ENCODE measurements around the gene EPC1.
"Not testable (repeated sequence)": the region's sequence is repeated elsewhere in the genome, so short reads cannot be mapped to it uniquely, and the experiment has no call there.

Gene EPC1

DNA sequence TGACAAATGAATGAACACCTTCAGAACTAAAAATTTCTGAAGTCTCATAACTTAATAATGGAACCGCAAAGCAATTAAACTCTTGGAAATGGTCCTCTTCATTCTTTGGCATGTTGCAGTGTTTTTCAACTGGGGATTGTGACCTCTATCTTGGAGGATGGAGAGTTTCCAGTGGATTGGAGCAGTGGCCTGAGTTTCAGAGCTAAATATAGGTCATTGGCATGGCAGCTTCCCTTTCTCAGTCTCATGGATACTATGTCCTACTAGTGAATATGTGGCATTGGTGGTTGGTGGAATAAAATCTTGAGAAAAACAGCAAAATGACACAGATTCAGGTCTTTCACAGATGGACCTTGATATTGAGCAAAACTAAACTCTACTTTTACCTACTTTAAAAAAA is 24.1 kb upstream of the EPC1 start:
- no peak for DNase-seq (ENCODE audit: low read depth)

DNA sequence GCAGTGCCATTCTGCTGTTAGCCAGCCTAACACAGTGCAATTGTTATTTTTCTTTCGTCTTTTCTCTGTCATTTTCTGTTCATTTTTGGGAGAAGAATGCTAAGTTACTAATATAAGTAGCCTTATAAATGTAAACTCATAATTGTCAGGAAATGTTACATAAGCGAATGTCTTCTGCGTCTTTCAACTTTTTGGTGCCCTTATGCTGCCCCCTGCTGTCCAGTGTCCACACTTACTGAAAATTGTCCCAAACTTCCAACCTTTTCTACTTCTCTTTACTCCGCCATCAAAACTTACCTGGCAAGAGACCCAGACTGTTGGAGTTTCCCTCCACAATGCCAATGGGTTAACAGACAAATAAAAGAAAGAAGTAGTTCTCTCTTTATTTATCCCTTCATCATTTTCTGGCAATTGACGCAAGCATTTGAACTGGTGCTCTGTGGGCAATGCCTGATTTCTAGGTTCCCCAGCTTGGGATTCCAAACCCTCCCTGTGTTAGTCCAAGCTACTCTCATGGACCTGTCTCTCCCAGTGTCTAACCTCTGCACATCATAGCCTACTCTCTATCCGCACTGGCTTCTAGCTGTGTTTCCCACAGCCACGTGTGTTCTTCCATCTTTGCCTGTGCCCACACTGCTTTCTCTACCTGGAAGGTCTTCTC is 21.0 kb upstream of the EPC1 start:
- peak; percentile 38 for DNase-seq (ENCODE audit: low read depth)

DNA sequence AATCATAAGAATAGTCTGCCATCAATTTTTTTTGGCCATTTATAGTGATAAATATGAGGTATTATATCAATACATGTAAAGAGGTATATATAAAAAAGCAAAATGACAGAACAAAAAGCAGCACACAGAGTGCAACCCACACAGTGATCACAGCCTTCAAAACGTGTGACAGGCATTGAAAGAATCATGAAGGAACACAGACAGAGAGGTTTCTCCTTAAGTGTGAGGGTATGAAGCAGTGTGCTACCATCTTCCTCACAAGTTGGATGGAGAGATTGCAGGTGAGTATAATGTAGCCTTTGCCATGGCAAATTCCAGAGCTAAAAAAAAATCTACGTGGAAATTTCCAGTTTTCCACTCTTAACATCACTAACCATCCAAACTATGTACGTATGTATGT is 19.6 kb upstream of the EPC1 start:
- DNase-seq (ENCODE audit: low read depth), result no peak

DNA sequence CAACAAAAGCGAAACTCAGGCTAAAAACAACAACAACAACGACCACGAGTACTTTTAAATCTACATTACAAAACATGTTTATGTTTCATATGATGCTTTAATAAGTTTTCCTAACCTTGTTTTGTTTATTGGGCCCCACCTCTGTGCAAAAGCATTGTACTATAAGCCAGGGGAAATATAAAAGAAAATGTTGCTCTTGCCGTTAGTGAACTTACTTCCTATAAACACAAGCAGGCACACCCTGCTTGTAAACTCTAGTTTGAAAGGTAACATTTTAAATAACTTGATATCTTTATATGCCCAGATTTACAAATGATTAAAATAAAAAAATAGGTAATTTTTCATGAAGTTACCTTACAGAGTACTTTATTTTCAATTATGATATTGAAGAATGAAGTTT is 19.2 kb upstream of the EPC1 start:
- no peak for DNase-seq (ENCODE audit: low read depth)

DNA sequence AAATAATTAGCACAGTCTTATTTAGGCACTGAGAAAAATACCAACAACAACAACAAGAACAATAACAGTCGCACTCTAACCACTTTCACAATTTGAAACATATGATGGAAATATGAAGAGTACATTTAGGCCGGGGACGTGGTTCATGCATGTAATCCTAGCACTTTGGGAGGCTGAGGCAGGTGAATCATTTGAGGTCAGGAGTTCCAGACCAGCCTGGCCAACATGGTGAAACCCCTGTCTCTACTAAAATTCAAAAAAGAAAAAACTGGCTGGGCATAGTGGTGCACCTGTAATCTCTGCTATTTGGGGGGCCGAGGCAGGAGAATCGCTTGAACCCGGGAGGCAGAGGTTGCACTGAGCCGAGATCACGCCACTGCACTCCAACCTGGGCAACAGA is 18.4 kb upstream of the EPC1 start:
- not testable (repeated sequence) for DNase-seq (ENCODE audit: low read depth)

DNA sequence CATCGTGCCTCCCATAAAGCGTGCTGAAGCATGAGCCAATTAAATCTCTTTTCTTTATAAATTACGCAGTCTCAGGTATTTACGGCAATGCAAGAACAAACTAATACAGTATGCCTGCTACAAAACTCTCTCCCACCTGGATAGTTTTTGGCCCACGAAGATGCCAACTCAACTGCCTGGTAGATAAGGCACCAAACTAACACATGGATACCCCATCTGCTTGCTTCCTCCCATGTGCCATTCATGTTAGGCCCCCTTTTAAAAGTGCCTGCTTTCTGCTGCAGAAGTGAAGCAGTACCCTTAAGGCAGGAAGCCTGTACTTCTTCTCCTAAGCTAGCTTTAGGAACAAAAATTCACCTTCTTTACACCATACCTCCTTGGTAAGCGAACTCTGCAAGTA is 15.6 kb upstream of the EPC1 start:
- DNase-seq (ENCODE audit: low read depth), result no peak

DNA sequence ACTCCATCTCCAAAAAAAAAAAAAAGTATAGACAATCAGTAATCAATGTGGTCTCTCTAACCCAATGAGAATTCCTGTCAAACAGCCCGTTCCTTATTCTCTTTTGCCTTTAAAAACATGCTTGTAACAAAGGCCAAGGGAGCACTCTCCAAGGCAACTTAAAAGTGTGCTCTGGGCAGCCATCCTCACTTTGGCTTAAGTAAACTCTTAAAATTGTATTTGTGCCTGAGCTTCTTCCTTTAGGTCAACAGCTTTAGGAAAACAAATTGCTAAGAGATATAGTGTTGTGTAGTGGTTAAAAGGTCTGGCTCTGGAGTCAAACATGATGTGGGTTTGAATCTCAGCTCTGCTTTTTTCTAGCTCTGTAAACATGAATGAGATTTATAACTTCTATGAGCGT is 13.9 kb upstream of the EPC1 start:
- DNase-seq (ENCODE audit: low read depth), result no peak

DNA sequence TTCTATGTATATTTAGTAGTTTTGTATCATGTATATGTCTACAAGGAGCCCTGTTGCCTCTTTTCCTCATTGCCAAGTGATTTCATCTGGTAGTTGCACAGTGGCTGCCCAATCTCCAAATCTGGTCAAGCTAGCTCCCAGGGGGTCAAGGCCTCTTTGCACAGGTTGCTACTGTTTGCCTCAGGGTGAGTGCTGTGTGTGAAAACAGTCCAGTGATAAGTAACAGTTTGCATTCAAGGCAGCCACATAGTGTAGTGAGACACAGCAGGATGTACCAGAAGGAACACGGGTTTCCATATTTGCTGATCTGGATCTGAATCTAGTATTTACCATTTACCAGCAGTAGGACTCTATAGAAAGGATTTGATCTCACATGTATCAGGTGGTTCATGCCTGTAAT is 13.3 kb upstream of the EPC1 start:
- no peak for DNase-seq (ENCODE audit: low read depth)

DNA sequence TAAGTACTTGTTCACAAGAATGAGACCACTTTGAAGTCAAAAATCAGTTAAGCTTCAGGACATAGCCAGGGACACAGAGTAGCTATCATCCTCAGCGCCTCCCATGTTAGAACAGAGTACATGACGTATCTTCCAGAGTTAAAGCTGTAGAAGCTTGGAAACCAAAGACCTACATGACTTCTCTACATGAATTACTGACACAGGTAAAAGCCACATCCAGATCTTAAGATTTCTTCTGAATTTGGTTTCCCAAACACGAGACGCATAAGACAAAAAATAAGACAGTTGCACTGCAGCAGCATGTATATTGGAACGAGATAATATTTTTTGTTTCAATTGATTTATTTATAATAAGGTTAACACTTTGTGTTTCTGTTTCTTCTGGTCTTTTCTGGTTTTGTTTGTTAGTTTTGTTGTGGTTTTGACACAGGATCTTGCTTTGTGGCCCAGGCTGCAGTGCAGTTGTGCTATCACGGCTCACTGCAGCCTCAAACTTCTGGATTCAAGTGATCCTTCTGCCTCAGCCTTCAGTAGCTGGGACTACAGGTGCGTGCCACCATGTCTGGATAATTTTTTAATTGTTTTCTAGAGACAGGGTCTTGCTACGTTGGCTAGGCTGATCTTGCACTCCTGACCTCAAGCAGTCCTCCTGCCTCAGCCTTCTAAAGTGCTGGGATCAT is 10.2 kb upstream of the EPC1 start:
- DNase-seq (ENCODE audit: low read depth), result no peak

DNA sequence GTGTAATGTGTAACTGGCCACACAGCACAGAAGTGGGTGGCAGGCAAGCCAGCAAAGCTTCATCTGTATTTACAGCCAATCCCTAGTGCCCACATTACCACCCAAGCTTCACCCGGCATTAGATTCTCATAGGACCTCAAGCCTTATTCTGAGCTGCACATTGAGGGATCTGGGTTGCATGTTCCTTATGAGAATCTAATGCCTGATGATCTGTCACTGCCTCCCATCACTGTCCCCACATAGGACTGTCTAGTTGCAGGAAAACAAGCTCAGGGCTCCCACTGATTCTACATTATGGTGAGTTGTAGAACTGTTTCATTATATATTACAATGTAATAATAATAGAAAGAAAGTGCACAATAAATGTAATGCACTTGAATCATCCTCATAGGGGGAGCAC is 7.7 kb upstream of the EPC1 start:
- not testable (repeated sequence) for DNase-seq (ENCODE audit: low read depth)

DNA sequence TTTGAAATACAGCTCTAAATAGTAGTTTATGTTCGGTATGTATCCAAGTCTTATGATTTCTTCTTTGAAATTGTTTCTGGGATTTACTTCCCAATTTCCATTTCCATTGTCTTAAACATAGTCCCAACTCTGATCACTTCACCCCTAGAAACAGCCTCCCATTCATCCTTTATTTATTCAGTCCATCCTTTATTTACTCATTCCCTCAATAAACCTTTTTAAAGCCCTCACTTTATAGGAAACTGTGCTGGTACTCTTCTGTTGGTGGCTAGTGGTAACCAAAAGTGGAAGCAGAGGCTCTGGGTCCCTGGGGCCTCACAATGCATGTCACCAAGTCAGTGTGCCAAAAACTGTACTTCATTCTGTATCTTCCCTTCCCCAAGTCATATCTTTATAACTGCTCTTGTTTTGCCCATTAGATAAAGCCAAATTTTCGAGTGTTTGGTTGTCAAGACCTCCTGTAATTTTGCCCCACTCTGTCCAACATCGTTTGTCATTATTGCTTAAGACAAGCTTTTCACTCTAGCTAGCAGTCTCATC is 3.9 kb upstream of the EPC1 start:
- no peak for DNase-seq (ENCODE audit: low read depth)

DNA sequence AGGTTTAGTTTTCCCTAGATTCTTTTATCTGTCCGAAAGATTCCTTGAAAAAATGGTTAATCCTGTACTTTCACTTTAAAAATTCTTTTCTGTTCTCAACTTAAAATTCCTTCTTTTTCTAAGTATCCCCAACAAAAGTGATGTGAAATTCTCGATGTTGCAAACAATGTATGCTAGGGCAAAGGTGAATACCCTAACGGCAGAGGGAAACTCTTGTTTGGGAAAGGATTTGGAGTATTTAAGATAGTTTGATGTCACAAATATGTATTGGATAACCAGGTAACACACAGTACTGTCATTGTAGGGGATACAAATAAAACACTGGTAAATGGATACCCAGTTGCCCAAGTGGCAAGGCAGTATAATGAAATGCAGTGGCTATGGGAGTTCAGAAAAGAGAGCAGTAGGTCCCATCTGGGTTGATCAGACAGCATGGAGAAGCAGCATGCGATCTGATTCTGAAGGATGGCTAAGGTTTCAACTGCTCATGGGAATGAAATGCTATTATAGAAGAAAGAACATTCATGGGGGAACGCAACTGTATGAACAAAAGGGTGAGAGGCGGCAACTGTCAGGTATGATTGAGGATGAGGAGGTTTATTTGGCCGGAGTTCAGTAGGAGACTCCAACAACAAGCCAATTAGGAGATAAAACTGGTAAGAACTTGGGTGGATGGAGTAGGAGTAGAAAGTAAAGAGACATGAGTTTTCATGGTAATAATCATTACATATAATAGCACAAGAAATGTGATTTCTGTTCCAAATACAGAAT is 3.2 kb upstream of the EPC1 start:
- no peak for DNase-seq (ENCODE audit: low read depth)

DNA sequence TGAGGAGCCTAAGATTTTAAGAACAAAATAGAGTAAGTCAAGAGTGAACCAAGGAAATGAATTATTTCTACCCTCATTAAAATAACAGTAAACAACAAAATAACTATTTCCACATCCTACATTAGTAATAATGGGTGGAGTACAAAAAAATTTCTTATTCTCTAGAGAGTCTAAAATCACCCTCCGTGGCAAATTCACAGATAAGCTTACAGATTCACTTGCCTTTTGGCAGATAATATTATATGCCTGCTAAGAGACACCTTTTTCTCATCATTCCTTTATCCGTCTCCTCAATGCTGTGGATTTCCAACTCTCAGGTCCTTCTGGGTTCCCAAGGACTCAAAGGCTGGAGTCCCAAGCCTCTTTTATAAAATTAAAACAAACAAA is 2.2 kb upstream of the EPC1 start:
- DNase-seq (ENCODE audit: low read depth), result no peak

DNA sequence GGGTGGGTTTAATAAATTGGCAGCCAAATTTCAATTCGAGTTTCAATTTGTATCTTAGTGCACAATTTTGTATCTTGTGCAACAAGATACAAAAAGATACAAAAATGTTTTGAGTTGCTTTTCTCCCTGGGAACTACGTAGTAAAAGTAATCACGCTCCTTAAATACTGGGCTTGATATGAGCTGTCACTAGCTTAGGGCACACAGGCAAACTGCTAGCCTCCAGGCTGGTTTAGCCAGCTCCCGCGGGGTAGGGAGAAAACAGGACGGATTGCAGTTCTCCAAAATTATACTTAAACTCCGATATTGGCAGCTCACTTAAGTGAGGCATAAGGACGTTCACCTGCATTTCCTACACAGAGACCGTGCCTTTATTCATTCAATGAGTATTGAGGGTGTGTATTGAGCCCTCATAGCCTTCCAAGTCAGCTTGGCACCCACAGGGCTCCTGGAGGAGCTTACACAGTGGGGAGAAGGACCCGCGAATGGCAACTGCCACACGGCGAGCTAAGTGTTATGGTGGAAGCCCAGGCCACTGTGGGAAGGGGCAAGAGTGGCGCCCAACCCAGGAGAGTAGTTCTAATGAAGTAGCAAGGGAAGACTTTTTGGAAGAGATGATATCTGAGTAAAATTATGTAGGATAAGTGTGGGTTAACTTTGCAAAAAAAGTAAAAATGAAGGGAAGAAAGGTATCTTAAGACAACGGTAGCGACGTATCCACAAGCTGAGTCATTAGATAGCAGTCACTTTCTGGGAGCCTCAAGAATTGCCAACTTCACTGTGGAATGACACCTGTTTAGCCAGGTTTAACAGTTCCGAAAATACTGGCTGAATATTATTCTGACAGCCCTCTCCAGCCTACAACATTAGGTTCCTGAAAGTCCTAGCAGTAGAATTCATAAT is 1.6 kb upstream of the EPC1 start:
- no peak for DNase-seq (ENCODE audit: low read depth)

DNA sequence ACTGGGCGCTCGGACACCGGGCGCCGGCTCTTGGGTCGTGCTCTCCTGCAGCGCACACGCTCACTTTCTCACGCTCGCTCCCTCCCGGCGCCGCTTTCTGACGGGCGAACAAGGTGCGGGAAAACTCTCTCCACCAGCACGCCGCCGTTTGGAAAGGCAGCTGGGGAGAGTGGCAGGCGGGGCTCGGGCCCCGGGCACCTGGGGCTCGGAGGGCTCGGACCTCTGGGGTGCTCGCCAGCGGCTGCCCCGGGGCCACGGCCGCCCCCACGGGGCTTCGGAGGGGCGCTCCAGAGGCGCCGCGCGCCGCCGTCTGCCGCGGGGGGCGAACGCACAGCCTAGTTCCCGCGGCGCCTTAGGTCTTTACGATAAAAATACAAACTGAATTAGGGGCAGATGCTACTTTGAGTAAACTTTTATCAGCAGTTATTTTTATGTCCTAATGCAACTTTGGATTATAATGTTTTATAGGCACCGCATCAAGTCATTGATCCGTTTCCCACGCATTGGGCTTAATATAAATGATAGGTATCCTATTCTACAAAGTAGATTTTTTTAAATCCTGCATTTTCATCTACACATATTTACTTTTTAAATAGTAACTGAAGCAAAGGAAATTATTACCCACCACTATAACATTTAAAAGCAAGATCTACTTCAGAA is 535 bp upstream of the EPC1 start:
- DNase-seq (ENCODE audit: low read depth), result no peak

DNA sequence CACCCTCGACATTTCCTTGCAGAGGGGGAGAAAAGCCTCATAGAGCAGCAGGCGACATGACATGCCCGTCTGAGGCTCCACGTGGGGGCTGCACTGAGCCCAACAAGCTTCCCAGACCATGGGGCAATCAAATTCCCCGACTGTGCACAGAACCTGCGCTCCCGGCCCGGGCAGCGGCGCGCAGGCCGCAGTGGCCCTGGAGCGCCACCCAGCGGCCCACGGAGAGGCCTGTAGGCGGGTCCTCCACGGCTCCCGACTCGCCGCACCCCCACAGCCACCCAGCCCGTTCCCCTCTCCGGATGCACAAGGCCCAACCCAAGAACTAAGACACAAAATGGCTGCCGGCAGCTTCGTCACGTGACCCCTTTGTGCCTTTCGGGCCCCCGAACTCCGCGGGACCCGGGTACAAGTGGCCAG is 816 bp downstream of the EPC1 start:
- DNase-seq (ENCODE audit: low read depth), result peak; percentile 92

DNA sequence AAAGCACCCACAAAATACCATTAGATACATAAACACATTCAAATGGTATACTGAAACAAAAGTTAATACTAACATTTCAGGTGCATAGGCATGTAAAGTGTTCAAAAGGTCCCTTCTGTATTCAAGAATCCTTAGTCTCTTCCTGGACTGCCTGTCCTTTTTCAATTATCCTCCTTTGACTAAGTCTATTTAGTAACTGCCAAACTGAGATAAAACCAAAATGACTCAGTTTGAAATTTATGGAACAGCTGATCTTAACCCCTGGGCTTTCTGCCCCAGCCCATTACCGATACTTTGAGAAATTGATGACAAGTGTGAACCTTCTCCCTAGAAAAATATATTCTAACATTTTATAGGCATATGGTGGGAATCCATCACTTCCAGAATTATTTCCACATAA is 5.4 kb downstream of the EPC1 start:
- DNase-seq (ENCODE audit: low read depth), result no peak

DNA sequence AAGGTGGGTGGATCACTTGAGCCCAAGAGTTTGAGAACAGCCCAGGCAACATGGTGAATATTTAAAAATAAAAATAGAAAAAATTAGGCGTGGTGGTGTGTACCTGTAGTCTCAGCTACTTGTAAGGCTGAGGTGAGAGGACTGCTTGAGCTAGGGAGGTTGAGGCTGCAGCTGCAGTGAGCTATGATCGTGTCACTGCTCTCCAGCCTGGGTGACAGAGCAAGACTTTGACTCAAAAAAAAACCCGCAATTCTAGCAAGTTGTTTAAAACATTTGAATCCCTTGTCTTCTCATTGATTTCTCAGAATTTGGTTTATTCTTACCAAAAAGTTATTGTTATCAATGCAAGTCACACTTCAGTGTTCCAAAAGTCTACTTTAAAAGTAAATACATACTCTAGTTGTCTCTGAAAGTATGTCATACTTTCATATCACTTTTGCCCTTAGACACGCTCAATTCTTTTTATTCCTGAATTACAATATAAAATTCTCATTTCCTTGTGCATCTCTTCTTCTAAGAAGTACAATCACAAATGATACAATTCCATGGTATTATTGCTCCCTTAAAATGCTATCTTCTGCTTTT is 6.3 kb downstream of the EPC1 start:
- no peak for DNase-seq (ENCODE audit: low read depth)

DNA sequence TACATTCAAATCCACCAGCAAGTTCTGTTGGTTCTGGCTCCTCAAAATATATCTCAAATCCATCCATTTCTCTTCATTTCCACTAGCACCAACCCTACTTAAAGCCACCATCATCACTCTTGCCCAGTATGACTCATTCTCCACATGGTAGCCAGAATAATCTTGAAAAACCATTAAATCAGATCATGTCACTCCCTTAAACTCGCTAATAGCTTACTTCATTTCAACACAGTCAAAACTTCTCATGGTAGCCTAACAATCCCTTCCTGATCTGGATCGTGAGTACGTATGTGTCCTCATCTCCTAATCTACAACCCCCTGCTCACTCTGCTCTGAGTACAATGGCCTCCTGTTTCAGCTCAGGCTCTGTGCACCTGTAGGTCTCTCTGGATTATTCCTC is 8.7 kb downstream of the EPC1 start:
- DNase-seq (ENCODE audit: low read depth), result no peak

DNA sequence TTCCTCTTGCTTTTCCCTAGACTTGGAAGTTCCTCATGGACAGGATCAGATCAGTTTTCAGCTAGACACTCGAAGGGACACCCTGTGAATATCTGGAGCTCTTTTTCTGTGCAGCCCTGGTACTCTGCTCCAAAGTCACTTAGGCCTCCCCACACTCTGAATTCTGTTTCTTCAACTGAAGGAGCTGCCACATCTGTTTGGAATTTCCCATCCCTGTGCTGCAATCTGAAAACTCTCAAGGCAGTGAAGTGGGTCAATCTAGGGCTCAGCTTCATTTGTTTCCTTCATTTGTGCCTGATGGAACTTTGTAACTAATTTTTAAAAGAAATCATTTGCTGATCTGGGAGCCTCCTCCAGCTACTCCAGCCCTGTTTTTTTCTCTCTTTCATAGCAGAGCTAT is 9.6 kb downstream of the EPC1 start:
- DNase-seq (ENCODE audit: low read depth), result no peak

DNA sequence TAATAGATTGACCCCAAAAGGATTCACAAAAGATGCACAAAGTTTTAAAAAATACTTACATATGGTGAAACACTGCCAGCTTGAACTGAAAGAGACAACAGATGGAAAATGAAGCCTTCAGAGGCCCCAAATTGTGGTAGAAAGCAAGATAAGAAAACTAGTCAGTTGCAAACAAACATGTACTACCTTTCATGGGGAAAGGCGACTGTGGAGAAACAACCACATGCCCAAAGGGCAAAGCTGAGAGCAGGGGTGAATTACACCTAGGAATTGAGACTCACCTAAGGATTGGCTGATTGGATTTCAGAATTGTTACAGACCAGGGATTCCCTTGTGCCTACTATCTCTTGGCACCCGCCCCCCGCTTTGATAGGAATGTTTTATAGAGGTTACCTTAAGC is 13.1 kb downstream of the EPC1 start:
- DNase-seq (ENCODE audit: low read depth), result no peak
